GM12878 (cell line): ENCODE data around the gene PDZRN3. TPM values are rescaled to one million over a fixed set of nuclear protein-coding genes. Genes with fewer than 3 reads are reported as not detected.

Experiments used
- ATAC-seq: fragments of 200-7000 bp; cut with Tn5 transposase; 3 replicates; pipeline ENCODE4 v1.9.1; 2020; ENCODE audit warnings: mild to moderate bottlenecking, moderate library complexity
- BruUV-seq: library from RNA; stranded (reverse); fragments of 400-500 nt; replicated peaks from 2 replicates; lab custom pipeline; 2021; lab: Mats Ljungman, UMichigan
- CTCF ChIA-PET: fragments of 300-600 bp; sonication (Branson Sonifier 250); formaldehyde crosslinking; extraction: SDS; loops from one replicate; lab custom pipeline; 2021; ENCODE audit warnings: inconsistent platforms; lab: Yijun Ruan, JAX
- POLR2A ChIA-PET: fragments of 350-600 bp; formaldehyde crosslinking; extraction: SDS; loops from one replicate; lab custom pipeline; 2021; ENCODE audit warnings: inconsistent platforms; lab: Charles Lee
- RAD21 ChIA-PET: fragments of 300-600 bp; sonication (Branson Sonifier 250); formaldehyde crosslinking; loops from one replicate; lab custom pipeline; 2023; ENCODE audit warnings: antibody characterized with exemption; ENCODE audit not compliant: unreplicated experiment; lab: Charles Lee
- SMC1A ChIA-PET: fragments of 300-600 bp; sonication (Branson Sonifier 250); formaldehyde crosslinking; loops from one replicate; lab custom pipeline; 2023; ENCODE audit not compliant: unreplicated experiment, uncharacterized antibody; lab: Charles Lee
- DNase-seq: peaks from one replicate; pipeline ENCODE4 v3.0.0-alpha.2; 2011; ENCODE audit warnings: low read depth, low spot score
- FAIRE-seq: peaks from 3 replicates; lab custom pipeline; 2011; peaks lifted over from hg19 to GRCh38; lab: Jason Lieb, UNC
- H2AFZ ChIP-seq: 2 replicates; pipeline ENCODE4 v1.6.0; 2011; ENCODE audit warnings: low read depth, low read length, control low read depth; ENCODE audit not compliant: control insufficient read depth
- H3K27ac ChIP-seq: 2 replicates; pipeline ENCODE4 v1.5.1; 2011; ENCODE audit warnings: control low read depth; ENCODE audit not compliant: control insufficient read depth, insufficient read depth
- H3K27me3 ChIP-seq, 2 experiments: replicated peaks in 1 of 2; 2 replicates each; pipeline versions ENCODE4 v1.6.0 to v1.6.1; 2011; ENCODE audit warnings: low read length in 1 of 2; ENCODE audit not compliant: control insufficient read depth in 2 of 2, insufficient read depth in 2 of 2
- H3K36me3 ChIP-seq, 2 experiments: 2 replicates each; pipeline ENCODE4 v1.5.1; 2011; ENCODE audit warnings: low read length in 1 of 2; ENCODE audit not compliant: control insufficient read depth in 2 of 2, insufficient read depth in 2 of 2
- H3K4me1 ChIP-seq: 2 replicates; pipeline ENCODE4 v1.6.1; 2011; ENCODE audit warnings: mild to moderate bottlenecking, low read length, moderate library complexity, mixed read lengths; ENCODE audit not compliant: control insufficient read depth, insufficient read depth
- H3K4me2 ChIP-seq: 2 replicates; pipeline ENCODE4 v1.6.0; 2011; ENCODE audit warnings: control low read depth; ENCODE audit not compliant: control insufficient read depth, insufficient read depth
- H3K4me3 ChIP-seq: fragments of 200-600 bp; sonication (generic); 2 replicates; pipeline ENCODE4 v1.5.1; 2016
- H3K79me2 ChIP-seq: 2 replicates; pipeline ENCODE4 v1.6.0; 2011; ENCODE audit warnings: low read length; ENCODE audit not compliant: control insufficient read depth, insufficient read depth
- H3K9ac ChIP-seq: 2 replicates; pipeline ENCODE4 v1.8.0; 2011; ENCODE audit warnings: low read length, control low read depth, mixed read lengths; ENCODE audit not compliant: control insufficient read depth, insufficient read depth
- H3K9me3 ChIP-seq: replicated peaks from 3 replicates; pipeline ENCODE4 v1.5.1; 2011; ENCODE audit warnings: mild to moderate bottlenecking, low read length; ENCODE audit not compliant: control insufficient read depth, insufficient read depth
- H4K20me1 ChIP-seq: 2 replicates; pipeline ENCODE4 v1.6.0; 2011; ENCODE audit not compliant: control insufficient read depth, insufficient read depth
- BCL3 ChIP-seq: IDR thresholded peaks from 2 replicates; pipeline ENCODE4 v1.6.1; 2011; ENCODE audit warnings: borderline replicate concordance, low read depth, mild to moderate bottlenecking, moderate library complexity, low read length; ENCODE audit not compliant: insufficient read depth, poor library complexity, severe bottlenecking
- ETV6 ChIP-seq, 2 experiments: fragments of 450-650 bp in 1 of 2; IDR thresholded peaks in 1 of 2; conservative IDR thresholded peaks in 1 of 2; 2 replicates each; pipeline ENCODE4 v1.6.1; 2014; ENCODE audit warnings: antibody characterized with exemption in 1 of 2, borderline replicate concordance in 1 of 2, low read depth in 1 of 2, mild to moderate bottlenecking in 1 of 2, moderate library complexity in 1 of 2
- NRF1 ChIP-seq: conservative IDR thresholded peaks from 2 replicates; pipeline ENCODE4 v1.6.1; 2011; ENCODE audit warnings: mild to moderate bottlenecking, low read depth, low read length, improper control_type of control experiment
- PAX8 ChIP-seq: fragments of 450-650 bp; IDR thresholded peaks from 2 replicates; pipeline ENCODE4 v1.6.1; 2017; ENCODE audit warnings: mild to moderate bottlenecking, moderate library complexity
- RCOR1 ChIP-seq: conservative IDR thresholded peaks from 2 replicates; pipeline ENCODE4 v1.6.1; 2012; ENCODE audit warnings: low read depth, low read length, improper control_type of control experiment
- RFX5 ChIP-seq: IDR thresholded peaks from 2 replicates; pipeline ENCODE4 v1.6.1; 2011; ENCODE audit warnings: low read depth, low read length, improper control_type of control experiment
- SRF ChIP-seq, 2 experiments: IDR thresholded peaks; 2 replicates each; pipeline ENCODE4 v1.6.1; 2011; ENCODE audit warnings: low read depth in 2 of 2, low read length in 2 of 2, mild to moderate bottlenecking in 1 of 2, moderate library complexity in 1 of 2
- TAF1 ChIP-seq: IDR thresholded peaks from 2 replicates; pipeline ENCODE4 v1.6.1; 2011; ENCODE audit warnings: mild to moderate bottlenecking, low read depth, low read length, borderline replicate concordance
- ZBED1 ChIP-seq: IDR thresholded peaks from 2 replicates; pipeline ENCODE4 v1.6.1; 2016; ENCODE audit warnings: borderline replicate concordance
- WGBS: methylation state at CpG from one replicate; pipeline ENCODE4 v1.1.6; 2016; ENCODE audit warnings: low lambda C conversion rate; ENCODE audit not compliant: insufficient replicate concordance, insufficient coverage; ENCODE audit errors: missing lambda C conversion rate; 5-methylcytosine and 5-hydroxymethylcytosine counted together
- in situ Hi-C: fragments of 300-500 bp; cut with MboI; formaldehyde crosslinking; loops from 9 replicates; pipeline ENCODE4 v1.14.3; 2018; ENCODE audit warnings: mixed read lengths
- intact Hi-C: fragments of 100-400 bp; cut with micrococcal nuclease; formaldehyde crosslinking; loops from one replicate; pipeline ENCODE4 v1.14.2; 2022; ENCODE audit not compliant: unreplicated experiment
- polyA plus RNA-seq, 11 experiments: library from polyadenylated mRNA; depleted of rRNA in 4 of 11; unstranded in 6 of 11; stranded (reverse) in 5 of 11; fragments of >200 nt; fragmentation: Nextera tagmentation in 4 of 11; fragmentation: Illumina TruSeq in 1 of 11; extraction: Ambion mirVana in 4 of 11; extraction: Trizol in 1 of 11; gene quantifications; 1 replicate in 1 of 11; 2 replicates in 10 of 11; pipeline versions ENCODE4 v1.2.1 to v1.2.3, GENCODE V29; 2011 to 2016; ENCODE audit warnings: inconsistent platforms in 2 of 11, missing spikeins in 2 of 11, low read depth in 1 of 11
- total RNA-seq, 4 experiments: library from RNA; depleted of rRNA in 3 of 4; stranded (reverse); fragments of >200 nt in 3 of 4; fragmentation: Illumina TruSeq in 1 of 4; extraction: Trizol in 1 of 4; gene quantifications; 2 replicates each; pipeline versions ENCODE4 v1.2.1 to v1.2.3, GENCODE V29; 2013 to 2021
- TF ChIP-seq, protein P1 (sequence below): IDR thresholded peaks from 2 replicates; pipeline ENCODE4 v1.6.1; 2011; ENCODE audit warnings: low read depth, mild to moderate bottlenecking, low read length, moderate library complexity, borderline replicate concordance; ENCODE audit errors: extremely low read depth

PDZRN3 gene
- total and polyA plus RNA-seq, 10 of the 15 experiments (the other 5 are each of a cell fraction or from before 2014, with no cell fraction given) = 0.07 to 0.37 (median 0.12) TPM; not detected in 6

GRCh38 chr3:73351423-73352071 is 273.2 kb downstream of the PDZRN3 start:
- H4K20me1 ChIP-seq = no peaks in the 10 kb centered on the region
- BruUV-seq = no TSS peak
- no peaks in the 10 kb centered on the region for H3K9me3 ChIP-seq
- TF ChIP-seq TAF1 (no peak), BCL3 (no peak), RCOR1 (no peak), ZBED1 (no peak), PAX8 (no peak), NRF1 (no peak), RFX5 (no peak), ETV6 (conservative IDR thresholded peaks at IDR 0.05 in 1 of 2, IDR thresholded peaks at IDR 0.05 in 1 of 2; ENCODE audit: borderline replicate concordance in 1 of 2, low read depth in 1 of 2) (no peak), SRF (IDR thresholded peaks at IDR 0.05; ENCODE audit: low read depth in 2 of 2, low read length in 2 of 2) (no peak)
- TF ChIP-seq, protein P1, sequence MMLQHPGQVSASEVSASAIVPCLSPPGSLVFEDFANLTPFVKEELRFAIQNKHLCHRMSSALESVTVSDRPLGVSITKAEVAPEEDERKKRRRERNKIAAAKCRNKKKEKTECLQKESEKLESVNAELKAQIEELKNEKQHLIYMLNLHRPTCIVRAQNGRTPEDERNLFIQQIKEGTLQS = no peak
- H3K4me3 ChIP-seq = no peak overlapping the region
- H3K27ac ChIP-seq = no peak overlapping the region
- in situ Hi-C loops = no loop called here
- no peaks in the 10 kb centered on the region for H3K4me1 ChIP-seq
- H3K79me2 ChIP-seq = no peaks in the 10 kb centered on the region
- no peak for ATAC-seq
- FAIRE-seq = no peak
- intact Hi-C loops = no loop called here
- DNase-seq = no peak
- H3K36me3 ChIP-seq = no peaks in the 10 kb centered on the region
- no peak overlapping the region for H3K9ac ChIP-seq
- H3K4me2 ChIP-seq = no peak overlapping the region
- WGBS = 27% methylated on average over 9 of the region's 9 CpGs
- ChIA-PET CTCF (no interaction called here), POLR2A (no interaction called here), SMC1A (interaction anchor here (0.6 kb wide), 1 partner anchor 329 kb away, joined by 3 read pairs; no protein-coding TSS in a partner anchor), RAD21 (no interaction called here)
- H3K27me3 ChIP-seq = no peaks in the 10 kb centered on the region; a peak in 1 of 4 replicates
- no peak overlapping the region for H2AFZ ChIP-seq
